Measurements from ENCODE around the gene SP140. TPM values are rescaled to one million over a fixed set of nuclear protein-coding genes. Genes with fewer than 3 reads are reported as not detected.

Gene SP140
- total and polyA plus RNA-seq, 10 of the 15 experiments (the other 5 are each of a cell fraction or from before 2014, with no cell fraction given): 61.7 to 164 (median 90.7) TPM

DNA sequence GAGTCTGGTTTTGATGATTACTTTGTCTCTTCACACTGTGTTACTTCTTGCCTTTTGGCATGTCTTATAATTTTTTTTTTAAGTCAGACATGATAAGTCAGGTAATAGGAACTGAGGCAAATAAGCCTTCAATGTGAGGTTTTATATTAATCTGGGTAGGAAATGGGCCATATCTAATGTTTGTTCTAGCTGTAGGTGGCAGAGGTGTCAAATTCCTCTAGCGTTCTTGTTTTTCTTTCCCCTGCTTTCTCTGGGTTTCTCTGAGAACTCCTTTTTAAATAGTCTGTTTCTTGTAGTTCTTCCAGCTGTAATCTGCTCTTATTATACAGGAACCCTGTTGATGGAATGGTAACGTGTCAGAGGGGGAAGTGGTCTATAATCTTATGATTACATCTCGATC is 5.7 kb downstream of the SP140 start (continued):
- TF ChIP-seq E4F1 (IDR thresholded peaks at IDR 0.05; ENCODE audit: borderline replicate concordance, partially characterized antibody): no peak
- TF ChIP-seq EGR1 (IDR thresholded peaks at IDR 0.05; ENCODE audit: borderline replicate concordance in 1 of 2, low read depth in 2 of 2, low read length in 2 of 2): no peak
- TF ChIP-seq POLR2A (IDR thresholded peaks at IDR 0.05; ENCODE audit: low read depth, low read length): no peak
- TF ChIP-seq RB1 (IDR thresholded peaks at IDR 0.05; ENCODE audit: borderline replicate concordance): no peak
- TF ChIP-seq MYC (IDR thresholded peaks at IDR 0.05; ENCODE audit: insufficient read depth, insufficient read length, insufficient replicate concordance, low read length, severe bottlenecking): no peak

DNA sequence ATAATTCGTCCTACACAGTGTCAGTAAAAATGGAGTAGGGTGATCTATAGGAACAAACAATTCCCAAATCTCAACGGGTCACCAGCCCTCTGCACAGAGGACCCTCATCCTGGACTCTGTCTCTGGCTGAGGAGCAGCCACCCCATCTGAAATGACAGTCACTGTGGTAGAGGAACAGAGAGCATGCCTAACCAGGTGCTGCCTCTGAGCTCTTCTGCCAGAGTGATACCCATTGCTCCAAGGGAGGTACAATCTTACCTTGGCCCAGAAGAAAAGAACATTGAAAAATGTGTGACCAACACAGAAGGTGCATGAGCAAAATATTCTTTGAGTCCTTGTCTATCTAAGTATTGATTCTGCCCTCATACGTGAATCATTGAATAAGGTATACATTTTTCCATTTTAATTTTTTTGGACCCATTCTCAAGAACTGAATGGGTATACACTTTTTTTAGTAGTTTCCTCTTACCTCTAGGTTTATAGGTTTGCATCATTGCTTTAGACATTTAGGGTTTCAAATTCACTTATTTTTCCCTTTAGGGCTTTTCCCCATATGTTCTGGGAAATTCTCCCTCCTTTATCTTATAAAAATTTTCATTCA is 8.7 kb downstream of the SP140 start:
- DNase-seq (ENCODE audit: low read depth, low spot score) (no peak), ATAC-seq (peak; percentile 84), FAIRE-seq (no peak)
- in situ Hi-C loops (cut with MboI): no loop called here
- H3K27me3 ChIP-seq (replicated peaks in 1 of 2; ENCODE audit: control insufficient read depth in 2 of 2, insufficient read depth in 2 of 2, low read length in 1 of 2): no peaks in the 10 kb centered on the region
- CTCF ChIA-PET: no interaction called here
- no peak overlapping the region for H3K9ac ChIP-seq (ENCODE audit: control insufficient read depth, insufficient read depth, low read length)
- H3K9me3 ChIP-seq (replicated peaks; ENCODE audit: control insufficient read depth, insufficient read depth, low read length): peaks cover 16% of the 10 kb centered on the region
- 23% methylated on average over 3 of the region's 3 CpGs for WGBS (ENCODE audit: insufficient coverage, insufficient replicate concordance, low lambda C conversion rate, missing lambda C conversion rate)
- H4K20me1 ChIP-seq (ENCODE audit: control insufficient read depth, insufficient read depth): no peaks in the 10 kb centered on the region
- SMC1A ChIA-PET (ENCODE audit: uncharacterized antibody, unreplicated experiment): interaction anchor here (0.5 to 1.0 kb wide), 4 partner anchors 8 to 30 kb away, joined by 3 to 4 read pairs (median 3); partner anchors contain the start of genes SP110 and SP140
- H3K4me3 ChIP-seq: no peak overlapping the region
- H3K4me2 ChIP-seq (ENCODE audit: control insufficient read depth, insufficient read depth): peak overlapping the region; percentile 39; the same call in 1 of the 2 replicates
- POLR2A ChIA-PET: interaction anchor here (1.0 kb wide), 1 partner anchor 9 kb away, joined by 6 read pairs; the partner anchor contains the start of gene SP140
- H3K79me2 ChIP-seq (ENCODE audit: control insufficient read depth, insufficient read depth, low read length): peaks cover 46% of the 10 kb centered on the region
- RAD21 ChIA-PET (ENCODE audit: unreplicated experiment): interaction anchor here (0.7 to 1.6 kb wide), 4 partner anchors 9 to 214 kb away, joined by 3 to 6 read pairs (median 4); partner anchors contain the start of gene SP140
- intact Hi-C loops (cut with micrococcal nuclease; ENCODE audit: unreplicated experiment): loop anchor here (1.0 to 2.0 kb wide), 3 partner anchors 29 to 55 kb away; no protein-coding TSS in a partner anchor
- BruUV-seq (replicated peaks): no TSS peak
- H2AFZ ChIP-seq (ENCODE audit: control insufficient read depth, low read depth, low read length): no peak overlapping the region
- H3K27ac ChIP-seq (ENCODE audit: control insufficient read depth, insufficient read depth): no peak overlapping the region
- H3K36me3 ChIP-seq (ENCODE audit: control insufficient read depth in 2 of 2, insufficient read depth in 2 of 2, low read length in 1 of 2): peaks cover 10 to 27% of the 10 kb centered on the region in 2 experiments
- H3K4me1 ChIP-seq (ENCODE audit: control insufficient read depth, insufficient read depth, low read length): peaks cover 29% of the 10 kb centered on the region
- TF ChIP-seq NR2C1 (IDR thresholded peaks at IDR 0.05): no peak
- TF ChIP-seq RAD51 (IDR thresholded peaks at IDR 0.05): no peak
- TF ChIP-seq, protein P1, sequence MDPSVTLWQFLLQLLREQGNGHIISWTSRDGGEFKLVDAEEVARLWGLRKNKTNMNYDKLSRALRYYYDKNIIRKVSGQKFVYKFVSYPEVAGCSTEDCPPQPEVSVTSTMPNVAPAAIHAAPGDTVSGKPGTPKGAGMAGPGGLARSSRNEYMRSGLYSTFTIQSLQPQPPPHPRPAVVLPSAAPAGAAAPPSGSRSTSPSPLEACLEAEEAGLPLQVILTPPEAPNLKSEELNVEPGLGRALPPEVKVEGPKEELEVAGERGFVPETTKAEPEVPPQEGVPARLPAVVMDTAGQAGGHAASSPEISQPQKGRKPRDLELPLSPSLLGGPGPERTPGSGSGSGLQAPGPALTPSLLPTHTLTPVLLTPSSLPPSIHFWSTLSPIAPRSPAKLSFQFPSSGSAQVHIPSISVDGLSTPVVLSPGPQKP (IDR thresholded peaks at IDR 0.05; ENCODE audit: low read depth, low read length): no peak
- TF ChIP-seq NFXL1 (IDR thresholded peaks at IDR 0.05; ENCODE audit: borderline replicate concordance): no peak
- 0 out of 4 replicates have a peak, but pooled peaks of 1 of the 2 experiments have one; percentile 17 for TF ChIP-seq IKZF2 (IDR thresholded peaks at IDR 0.05)
- TF ChIP-seq, protein P2, sequence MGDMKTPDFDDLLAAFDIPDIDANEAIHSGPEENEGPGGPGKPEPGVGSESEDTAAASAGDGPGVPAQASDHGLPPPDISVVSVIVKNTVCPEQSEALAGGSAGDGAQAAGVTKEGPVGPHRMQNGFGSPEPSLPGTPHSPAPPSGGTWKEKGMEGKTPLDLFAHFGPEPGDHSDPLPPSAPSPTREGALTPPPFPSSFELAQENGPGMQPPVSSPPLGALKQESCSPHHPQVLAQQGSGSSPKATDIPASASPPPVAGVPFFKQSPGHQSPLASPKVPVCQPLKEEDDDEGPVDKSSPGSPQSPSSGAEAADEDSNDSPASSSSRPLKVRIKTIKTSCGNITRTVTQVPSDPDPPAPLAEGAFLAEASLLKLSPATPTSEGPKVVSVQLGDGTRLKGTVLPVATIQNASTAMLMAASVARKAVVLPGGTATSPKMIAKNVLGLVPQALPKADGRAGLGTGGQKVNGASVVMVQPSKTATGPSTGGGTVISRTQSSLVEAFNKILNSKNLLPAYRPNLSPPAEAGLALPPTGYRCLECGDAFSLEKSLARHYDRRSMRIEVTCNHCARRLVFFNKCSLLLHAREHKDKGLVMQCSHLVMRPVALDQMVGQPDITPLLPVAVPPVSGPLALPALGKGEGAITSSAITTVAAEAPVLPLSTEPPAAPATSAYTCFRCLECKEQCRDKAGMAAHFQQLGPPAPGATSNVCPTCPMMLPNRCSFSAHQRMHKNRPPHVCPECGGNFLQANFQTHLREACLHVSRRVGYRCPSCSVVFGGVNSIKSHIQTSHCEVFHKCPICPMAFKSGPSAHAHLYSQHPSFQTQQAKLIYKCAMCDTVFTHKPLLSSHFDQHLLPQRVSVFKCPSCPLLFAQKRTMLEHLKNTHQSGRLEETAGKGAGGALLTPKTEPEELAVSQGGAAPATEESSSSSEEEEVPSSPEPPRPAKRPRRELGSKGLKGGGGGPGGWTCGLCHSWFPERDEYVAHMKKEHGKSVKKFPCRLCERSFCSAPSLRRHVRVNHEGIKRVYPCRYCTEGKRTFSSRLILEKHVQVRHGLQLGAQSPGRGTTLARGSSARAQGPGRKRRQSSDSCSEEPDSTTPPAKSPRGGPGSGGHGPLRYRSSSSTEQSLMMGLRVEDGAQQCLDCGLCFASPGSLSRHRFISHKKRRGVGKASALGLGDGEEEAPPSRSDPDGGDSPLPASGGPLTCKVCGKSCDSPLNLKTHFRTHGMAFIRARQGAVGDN (IDR thresholded peaks at IDR 0.05): no peak
- TF ChIP-seq USF2 (IDR thresholded peaks at IDR 0.05; ENCODE audit: borderline replicate concordance, low read depth, low read length): no peak
- TF ChIP-seq TAF1 (IDR thresholded peaks at IDR 0.05; ENCODE audit: borderline replicate concordance, low read depth, low read length): no peak

Measured in GM12878 (cell line).